Muscle of leg (tissue), 16 donors: ENCODE measurements around the gene TUB. TPM values are rescaled to one million over a fixed set of nuclear protein-coding genes. Genes with fewer than 3 reads are reported as not detected.

Source experiments
- DNase-seq: peaks from one replicate; pipeline ENCODE4 v3.0.0; 2013
- H3K27ac ChIP-seq: one replicate; pipeline ENCODE4 v1.5.1; 2013; ENCODE audit warnings: mild to moderate bottlenecking, low read length, control low read depth
- H3K27me3 ChIP-seq: one replicate; pipeline ENCODE4 v1.6.1; 2013; ENCODE audit warnings: low read length; ENCODE audit not compliant: control insufficient read depth, insufficient read depth
- H3K36me3 ChIP-seq: one replicate; pipeline ENCODE4 v1.6.1; 2013; ENCODE audit warnings: low read length; ENCODE audit not compliant: control insufficient read depth, insufficient read depth
- H3K4me1 ChIP-seq: one replicate; pipeline ENCODE4 v1.6.1; 2013; ENCODE audit warnings: low read length; ENCODE audit not compliant: control insufficient read depth, insufficient read depth
- H3K4me3 ChIP-seq: one replicate; pipeline ENCODE4 v1.5.1; 2013; ENCODE audit warnings: low read length, control low read depth
- H3K9me3 ChIP-seq: replicated peaks from 2 replicates; pipeline ENCODE4 v1.6.1; 2013; ENCODE audit warnings: low read depth, low read length; ENCODE audit not compliant: control insufficient read depth
- WGBS: methylation state at CpG from one replicate; pipeline ENCODE4 v1.1.5; 2013; ENCODE audit warnings: missing lambda C conversion rate; ENCODE audit not compliant: insufficient coverage; 5-methylcytosine and 5-hydroxymethylcytosine counted together
- long read RNA-seq, 11 donors: transcript quantifications; one replicate each; lab custom pipeline, GENCODE V29; 2026
- polyA plus RNA-seq, 8 donors: library from polyadenylated mRNA; unstranded; fragments of 120-200 nt; gene quantifications; one replicate each; pipeline versions ENCODE4 v1.2.1 to v1.2.3, GENCODE V29; 2013; ENCODE audit warnings: inconsistent platforms in 1 of 8, low replicate concordance in 1 of 8; ENCODE audit not compliant: insufficient read length in 8 of 8, insufficient read depth in 1 of 8
- total RNA-seq: library from RNA; stranded (reverse); fragments of 120-200 nt; gene quantifications from one replicate; pipeline ENCODE4 v1.2.4, GENCODE V29; 2013

Gene TUB, protein sequence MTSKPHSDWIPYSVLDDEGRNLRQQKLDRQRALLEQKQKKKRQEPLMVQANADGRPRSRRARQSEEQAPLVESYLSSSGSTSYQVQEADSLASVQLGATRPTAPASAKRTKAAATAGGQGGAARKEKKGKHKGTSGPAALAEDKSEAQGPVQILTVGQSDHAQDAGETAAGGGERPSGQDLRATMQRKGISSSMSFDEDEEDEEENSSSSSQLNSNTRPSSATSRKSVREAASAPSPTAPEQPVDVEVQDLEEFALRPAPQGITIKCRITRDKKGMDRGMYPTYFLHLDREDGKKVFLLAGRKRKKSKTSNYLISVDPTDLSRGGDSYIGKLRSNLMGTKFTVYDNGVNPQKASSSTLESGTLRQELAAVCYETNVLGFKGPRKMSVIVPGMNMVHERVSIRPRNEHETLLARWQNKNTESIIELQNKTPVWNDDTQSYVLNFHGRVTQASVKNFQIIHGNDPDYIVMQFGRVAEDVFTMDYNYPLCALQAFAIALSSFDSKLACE
- 16.7 TPM for total RNA-seq
- 10 to 100 TPM in 7 of 8 donors, 1 to 10 TPM in 1; 9.5 to 20.3 (median 15.0) TPM for polyA plus RNA-seq
- long read RNA-seq, donor 1 = 0 reads
- long read RNA-seq, donor 2 = 0 reads
- long read RNA-seq, donor 3 = 0 reads
- long read RNA-seq, donor 4 = 0 reads
- long read RNA-seq, donor 5, partial matches to known transcripts = 0 of 1 reads
- long read RNA-seq, donor 5, other reads (novel, unspliced or antisense) = 0 of 1 reads
- long read RNA-seq, donor 6 = 0 reads
- long read RNA-seq, donor 7, partial matches to known transcripts = 0 of 2 reads
- long read RNA-seq, donor 7, other reads (novel, unspliced or antisense) = 0 of 2 reads
- long read RNA-seq, donor 8 = 0 reads
- long read RNA-seq, donor 9, partial matches to known transcripts = 0 of 1 reads
- long read RNA-seq, donor 9, other reads (novel, unspliced or antisense) = 0 of 1 reads
- long read RNA-seq, donor 10, partial matches to known transcripts = 70 of 71 reads
- long read RNA-seq, donor 10, other reads (novel, unspliced or antisense) = 0 of 71 reads
- long read RNA-seq, donor 11, partial matches to known transcripts = 0 of 1 reads
- long read RNA-seq, donor 11, other reads (novel, unspliced or antisense) = 0 of 1 reads

- no peaks in the 10 kb centered on the region for H3K9me3 ChIP-seq
- WGBS = 1% methylated on average over 82 of the region's 104 CpGs
- peaks cover 37% of the 10 kb centered on the region for H3K4me1 ChIP-seq
- H3K27ac ChIP-seq = peak within 1 kb of the TSS; percentile 51
- DNase-seq = peak; percentile 77
- no peaks in the 10 kb centered on the region for H3K36me3 ChIP-seq
- H3K4me3 ChIP-seq = peak within 1 kb of the TSS; percentile 63
- H3K27me3 ChIP-seq = peaks cover 24% of the 10 kb centered on the region
Observed at GRCh38 chr11:8080674-8081590, at the start of gene TUB. TUB (plus strand) TSS chr11:8081211; CDS start chr11:8081511, 300 bp downstream.

- no peak overlapping the region for H3K4me3 ChIP-seq
- no peak for DNase-seq
- no peaks in the 10 kb centered on the region for H3K36me3 ChIP-seq
- peaks cover 19% of the 10 kb centered on the region for H3K27me3 ChIP-seq
- H3K9me3 ChIP-seq = no peaks in the 10 kb centered on the region
- WGBS = 59% methylated on average over 23 of the region's 32 CpGs
- peaks cover 12% of the 10 kb centered on the region for H3K4me1 ChIP-seq
- H3K27ac ChIP-seq = no peak overlapping the region
Observed at GRCh38 chr11:8031248-8032115, 49.5 kb upstream of the TUB start.

DNA sequence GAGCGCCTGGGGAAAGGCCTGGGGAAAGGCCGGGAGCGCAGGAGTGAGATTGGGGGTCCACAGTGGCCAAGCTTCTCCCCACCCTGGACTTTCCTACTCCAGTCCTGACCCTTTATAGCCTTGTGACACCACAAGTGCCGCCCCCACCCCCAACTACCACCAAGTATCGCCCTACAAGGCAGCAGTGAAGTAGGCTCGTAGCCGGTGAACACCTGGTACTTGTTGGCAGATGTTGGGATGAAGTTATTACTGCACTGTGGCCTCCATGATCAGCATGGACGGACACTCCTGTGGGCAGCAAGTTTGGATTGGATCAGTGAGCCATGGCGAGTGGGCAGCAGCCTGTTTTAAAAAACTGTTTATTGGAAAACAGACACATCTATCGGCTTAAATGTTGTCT, 48.9 kb upstream of the TUB start:
- no peak for DNase-seq
- Histone ChIP-seq H3K27me3 (peaks cover 19% of the 10 kb centered on the region), H3K4me3 (no peak overlapping the region), H3K27ac (no peak overlapping the region), H3K4me1 (peaks cover 12% of the 10 kb centered on the region), H3K36me3 (no peaks in the 10 kb centered on the region), H3K9me3 (no peaks in the 10 kb centered on the region)
- WGBS = 83% methylated on average over 4 of the region's 10 CpGs

GRCh38 chr11:8032576-8033304, 48.3 kb upstream of the TUB start:
- WGBS = 19% methylated on average over 13 of the region's 20 CpGs
- Histone ChIP-seq H3K27me3 (peaks cover 17% of the 10 kb centered on the region), H3K4me1 (peaks cover 12% of the 10 kb centered on the region), H3K27ac (no peak overlapping the region), H3K4me3 (no peak overlapping the region), H3K9me3 (no peaks in the 10 kb centered on the region), H3K36me3 (no peaks in the 10 kb centered on the region)
- DNase-seq = no peak

GRCh38 chr11:8033305-8034105, 47.5 kb upstream of the TUB start:
- no peaks in the 10 kb centered on the region for H3K9me3 ChIP-seq
- DNase-seq = peak; percentile 91
- 41% methylated on average over 15 of the region's 19 CpGs for WGBS
- no peak overlapping the region for H3K4me3 ChIP-seq
- H3K27me3 ChIP-seq = peaks cover 20% of the 10 kb centered on the region
- no peak overlapping the region for H3K27ac ChIP-seq
- no peaks in the 10 kb centered on the region for H3K36me3 ChIP-seq
- peaks cover 12% of the 10 kb centered on the region for H3K4me1 ChIP-seq

GRCh38 chr11:8034106-8034585, 46.9 kb upstream of the TUB start:
- Histone ChIP-seq H3K4me1 (peaks cover 12% of the 10 kb centered on the region), H3K27ac (no peak overlapping the region), H3K36me3 (no peaks in the 10 kb centered on the region), H3K9me3 (no peaks in the 10 kb centered on the region), H3K4me3 (no peak overlapping the region), H3K27me3 (peaks cover 17% of the 10 kb centered on the region)
- DNase-seq = no peak
- WGBS = no CpG with 5 or more reads among the region's 3 CpGs

- no peaks in the 10 kb centered on the region for H3K9me3 ChIP-seq
- no peak overlapping the region for H3K27ac ChIP-seq
- no CpG with 5 or more reads among the region's 5 CpGs for WGBS
- H3K36me3 ChIP-seq = no peaks in the 10 kb centered on the region
- peaks cover 12% of the 10 kb centered on the region for H3K4me1 ChIP-seq
- no peak overlapping the region for H3K4me3 ChIP-seq
- DNase-seq = no peak
- H3K27me3 ChIP-seq = peaks cover 14% of the 10 kb centered on the region
Observed at GRCh38 chr11:8034604-8035190, 46.3 kb upstream of the TUB start.
